HG03457 (cell line): ENCODE measurements around the gene CHRNA4.
"Not testable (repeated sequence)": the region's sequence is repeated elsewhere in the genome, so short reads cannot be mapped to it uniquely, and the experiment has no call there.

ENCODE experiments used
- ATAC-seq: cut with Tn5 transposase; IDR thresholded peaks from one replicate; pipeline ENCODE4 v1.9.1; 2021; ENCODE audit warnings: moderate number of reproducible peaks; ENCODE audit not compliant: unreplicated experiment

CHRNA4 gene

GRCh38 chr20:63311833-63312243 lies 49.3 kb downstream of the CHRNA4 start:
- ATAC-seq: no peak

GRCh38 chr20:63311186-63311832 lies 49.8 kb downstream of the CHRNA4 start:
- no peak for ATAC-seq

GRCh38 chr20:63310265-63310991 lies 50.7 kb downstream of the CHRNA4 start:
- no peak for ATAC-seq

GRCh38 chr20:63309261-63310071 lies 51.7 kb downstream of the CHRNA4 start:
- no peak for ATAC-seq

GRCh38 chr20:63308218-63308911 lies 52.8 kb downstream of the CHRNA4 start:
- no peak for ATAC-seq

GRCh38 chr20:63307538-63308217 lies 53.5 kb downstream of the CHRNA4 start:
- ATAC-seq: no peak

GRCh38 chr20:63306673-63307537 lies 54.2 kb downstream of the CHRNA4 start:
- no peak for ATAC-seq

- ATAC-seq: not testable (repeated sequence)
These were observed 55.0 kb downstream of the CHRNA4 start for GRCh38 chr20:63305933-63306672.

- no peak for ATAC-seq
These were observed 55.8 kb downstream of the CHRNA4 start for GRCh38 chr20:63305393-63305792.

GRCh38 chr20:63303095-63303666 lies 58.0 kb downstream of the CHRNA4 start:
- ATAC-seq: no peak

GRCh38 chr20:63301671-63302070 lies 59.5 kb downstream of the CHRNA4 start:
- no peak for ATAC-seq

- no peak for ATAC-seq
These were observed 62.3 kb downstream of the CHRNA4 start for GRCh38 chr20:63298731-63299312.

GRCh38 chr20:63297796-63298572 lies 63.2 kb downstream of the CHRNA4 start:
- ATAC-seq: no peak

- ATAC-seq: no peak
These were observed 63.8 kb downstream of the CHRNA4 start for GRCh38 chr20:63297371-63297781.

GRCh38 chr20:63296531-63297299 lies 64.4 kb downstream of the CHRNA4 start:
- no peak for ATAC-seq

GRCh38 chr20:63295846-63296245 lies 65.3 kb downstream of the CHRNA4 start:
- no peak for ATAC-seq

- ATAC-seq: no peak
These were observed 65.7 kb downstream of the CHRNA4 start for GRCh38 chr20:63295422-63295821.
